PC-3 (cell line): ENCODE data around the gene SLC23A2. TPM values are rescaled to one million over a fixed set of nuclear protein-coding genes. Genes with fewer than 3 reads are reported as not detected.
"Not testable (repeated sequence)": the region's sequence is repeated elsewhere in the genome, so short reads cannot be mapped to it uniquely, and the experiment has no call there.

ENCODE experiments used
- ATAC-seq: fragments of 200-7000 bp; cut with Tn5 transposase; 2 replicates; pipeline ENCODE4 v1.9.1; 2020; ENCODE audit warnings: mild to moderate bottlenecking, moderate library complexity
- BruUV-seq: library from RNA; stranded (reverse); fragments of 400-500 nt; replicated peaks from 2 replicates; lab custom pipeline; 2021; lab: Mats Ljungman, UMichigan
- CTCF ChIA-PET: fragments of 300-600 bp; sonication (Branson Sonifier 250); formaldehyde crosslinking; loops from one replicate; lab custom pipeline; 2022; ENCODE audit warnings: antibody characterized with exemption; lab: Charles Lee
- POLR2A ChIA-PET: fragments of 300-600 bp; sonication (Branson Sonifier 250); formaldehyde crosslinking; loops from one replicate; lab custom pipeline; 2022; ENCODE audit warnings: antibody characterized with exemption; ENCODE audit not compliant: unreplicated experiment; lab: Charles Lee
- DNase-seq: peaks from one replicate; pipeline ENCODE4 v3.0.0-alpha.2; 2015
- H2AFZ ChIP-seq: fragments of 300-600 bp; sonication (generic); 2 replicates; pipeline ENCODE4 v1.6.0; 2016; ENCODE audit warnings: antibody characterized with exemption, low read length
- H3F3A ChIP-seq: fragments of 300-600 bp; sonication (generic); one replicate; pipeline ENCODE4 v1.6.0; 2017; ENCODE audit warnings: antibody characterized with exemption, low read length, control low read depth, mild to moderate bottlenecking; ENCODE audit not compliant: unreplicated experiment
- H3K27ac ChIP-seq: fragments of 300-600 bp; sonication (generic); 2 replicates; pipeline ENCODE4 v1.5.1; 2016; ENCODE audit warnings: mild to moderate bottlenecking, low read length
- H3K27me3 ChIP-seq: fragments of 300-600 bp; sonication (generic); 2 replicates; pipeline ENCODE4 v1.6.1; 2016; ENCODE audit warnings: low read length, mixed read lengths
- H3K36me3 ChIP-seq: fragments of 300-600 bp; sonication (generic); 2 replicates; pipeline ENCODE4 v1.6.1; 2016; ENCODE audit warnings: low read depth, mixed run types, low read length, mixed read lengths
- H3K4me1 ChIP-seq: fragments of 300-600 bp; sonication (generic); 2 replicates; pipeline ENCODE4 v1.5.1; 2016; ENCODE audit warnings: low read length; ENCODE audit not compliant: insufficient read depth
- H3K4me2 ChIP-seq: fragments of 300-600 bp; sonication (generic); 2 replicates; pipeline ENCODE4 v1.6.0; 2016; ENCODE audit warnings: low read length
- H3K4me3 ChIP-seq: fragments of 300-600 bp; sonication (generic); 2 replicates; pipeline ENCODE4 v1.5.1; 2016; ENCODE audit warnings: mild to moderate bottlenecking, low read length, mixed read lengths
- H3K79me2 ChIP-seq: fragments of 300-600 bp; sonication (generic); 2 replicates; pipeline ENCODE4 v1.6.1; 2017; ENCODE audit warnings: low read length, mixed read lengths
- H3K9ac ChIP-seq: fragments of 300-600 bp; sonication (generic); 2 replicates; pipeline ENCODE4 v1.6.0; 2016; ENCODE audit warnings: mild to moderate bottlenecking, low read length
- H3K9me2 ChIP-seq: fragments of 300-600 bp; sonication (generic); replicated peaks from 2 replicates; pipeline ENCODE4 v1.6.1; 2016; ENCODE audit warnings: mixed run types, low read length, mixed read lengths
- H3K9me3 ChIP-seq: fragments of 300-600 bp; sonication (generic); 2 replicates; pipeline ENCODE4 v1.6.1; 2016; ENCODE audit warnings: low read length, mixed read lengths
- H4K20me1 ChIP-seq: fragments of 300-600 bp; sonication (generic); 2 replicates; pipeline ENCODE4 v1.6.1; 2016; ENCODE audit warnings: low read length, mixed read lengths
- EZH2 ChIP-seq: fragments of 300-600 bp; sonication (generic); IDR thresholded peaks from one replicate; pipeline ENCODE4 v1.6.1; 2017; ENCODE audit warnings: antibody characterized with exemption, mild to moderate bottlenecking, low read length; ENCODE audit not compliant: unreplicated experiment
- EZH2phosphoT487 ChIP-seq: fragments of 300-600 bp; sonication (generic); IDR thresholded peaks from 2 replicates; pipeline ENCODE4 v1.6.1; 2018; ENCODE audit warnings: mild to moderate bottlenecking, antibody characterized with exemption, low read length, borderline replicate concordance
- intact Hi-C: fragments of 100-400 bp; cut with micrococcal nuclease; formaldehyde crosslinking; loops from 2 replicates; pipeline ENCODE4 v1.9.0; 2023
- total RNA-seq: library from RNA; depleted of rRNA; stranded (reverse); fragments of >200 nt; gene quantifications from 2 replicates; pipeline ENCODE4 v1.2.3, GENCODE V29; 2014
- TF ChIP-seq, protein P1 (sequence below): fragments of 300-600 bp; sonication (generic); conservative IDR thresholded peaks from 2 replicates; pipeline ENCODE4 v1.5.1; 2017; ENCODE audit warnings: antibody characterized with exemption, low read depth, mild to moderate bottlenecking, low read length

Gene SLC23A2
- total RNA-seq, 1 experiment from 2014 or later: 18.3 TPM

DNA sequence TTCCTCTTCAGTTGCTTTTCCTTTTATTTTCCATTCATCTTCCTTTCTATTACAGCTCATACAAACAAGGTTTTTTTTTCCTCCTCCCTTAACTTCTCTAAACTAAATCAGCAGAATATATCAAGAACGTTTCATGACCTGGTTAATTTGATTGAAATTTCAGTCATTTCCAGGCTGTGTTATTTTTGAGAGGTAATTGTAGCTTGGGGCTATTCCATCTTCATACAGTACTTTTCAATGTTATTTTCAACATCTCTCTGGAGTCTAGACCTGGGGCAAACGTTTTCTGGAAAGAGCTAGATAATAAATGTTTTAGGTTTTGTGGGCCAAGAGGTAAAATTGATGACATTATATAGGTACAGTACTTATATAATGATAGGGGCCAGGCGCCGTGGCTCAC, 4.0 kb upstream of the SLC23A2 start:
- BruUV-seq: no TSS peak
- H3K4me1 ChIP-seq: peaks cover 13% of the 10 kb centered on the region
- H3K9ac ChIP-seq: no peak overlapping the region
- no peak overlapping the region for H3K4me2 ChIP-seq
- no peak overlapping the region for H3K4me3 ChIP-seq
- H3K27me3 ChIP-seq: no peaks in the 10 kb centered on the region
- ATAC-seq: no peak
- intact Hi-C loops: no loop called here
- ChIA-PET POLR2A (no interaction called here), CTCF (interaction anchor here (0.6 kb wide), 2 partner anchors 120 to 727 kb away, joined by 3 to 5 read pairs; no protein-coding TSS in a partner anchor)
- H2AFZ ChIP-seq: no peak overlapping the region
- H3K9me2 ChIP-seq: no peaks in the 10 kb centered on the region
- no peak for TF ChIP-seq EZH2phosphoT487
- no peak for DNase-seq
- no peak overlapping the region for H3K27ac ChIP-seq
- H3K36me3 ChIP-seq: no peaks in the 10 kb centered on the region
- H3K9me3 ChIP-seq: no peaks in the 10 kb centered on the region
- H3F3A ChIP-seq: no peaks in the 10 kb centered on the region
- peaks cover 6% of the 10 kb centered on the region for H3K79me2 ChIP-seq
- H4K20me1 ChIP-seq: 0 out of 2 replicates have a peak, but pooled peaks cover 3% of the 10 kb centered on the region

DNA sequence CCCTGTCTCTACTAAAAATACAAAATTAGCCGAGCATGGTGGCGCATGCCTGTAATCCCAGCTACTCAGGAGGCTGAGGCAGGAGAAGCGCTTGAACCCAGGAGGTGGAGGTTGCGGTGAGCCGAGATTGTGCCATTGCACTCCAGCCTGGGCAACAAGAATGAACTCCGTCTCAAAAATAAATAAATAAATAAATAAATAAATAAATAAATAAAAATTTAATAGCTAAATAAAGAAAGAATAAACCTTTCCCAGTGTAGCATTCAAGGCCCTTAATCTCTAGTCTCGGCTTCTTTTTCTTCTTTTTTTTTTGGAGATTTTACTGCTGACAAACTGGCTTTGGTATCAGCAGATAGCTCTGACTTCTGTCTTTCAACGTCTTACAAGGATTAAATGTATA, 3.5 kb upstream of the SLC23A2 start:
- POLR2A ChIA-PET: interaction anchor here (0.7 kb wide), 1 partner anchor 121 kb away, joined by 3 read pairs; no protein-coding TSS in a partner anchor
- H3K36me3 ChIP-seq, ATAC-seq, H3K27ac ChIP-seq, DNase-seq, H2AFZ ChIP-seq, BruUV-seq, intact Hi-C loops, H3K4me2 ChIP-seq, H3K27me3 ChIP-seq, H3K9me3 ChIP-seq, H3K9ac ChIP-seq, H3K4me3 ChIP-seq, H4K20me1 ChIP-seq, H3K9me2 ChIP-seq, H3F3A ChIP-seq: not testable (repeated sequence)
- Histone ChIP-seq H3K79me2 (peaks cover 11% of the 10 kb centered on the region), H3K4me1 (peaks cover 18% of the 10 kb centered on the region)
- CTCF ChIA-PET: interaction anchor here (0.6 kb wide), 2 partner anchors 119 to 727 kb away, joined by 3 to 5 read pairs; no protein-coding TSS in a partner anchor

DNA sequence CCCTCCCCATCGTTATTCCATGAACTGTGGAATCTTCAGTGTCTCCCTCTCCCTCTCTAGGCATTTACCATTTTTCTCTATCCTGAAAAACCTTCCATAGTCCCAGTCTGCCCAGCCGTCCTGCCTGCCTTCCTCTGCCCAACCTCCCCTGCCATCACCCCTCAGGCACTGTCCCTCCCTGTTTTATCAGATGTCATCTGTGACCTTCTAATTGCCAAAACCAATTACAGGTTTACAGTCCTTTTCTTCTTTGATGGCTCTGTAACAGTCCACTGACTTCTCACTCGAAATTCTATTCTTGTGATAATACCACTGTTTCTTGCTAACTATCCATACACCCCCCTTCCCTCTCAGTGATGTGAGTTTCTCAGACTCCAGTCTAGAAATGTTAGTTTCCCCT, 2.3 kb upstream of the SLC23A2 start:
- intact Hi-C loops: no loop called here
- Histone ChIP-seq H3K79me2 (peaks cover 23% of the 10 kb centered on the region), H3K9me3 (no peaks in the 10 kb centered on the region), H3K4me3 (no peak overlapping the region), H3F3A (no peaks in the 10 kb centered on the region), H3K9me2 (no peaks in the 10 kb centered on the region), H3K27ac (no peak overlapping the region), H3K4me1 (peaks cover 18% of the 10 kb centered on the region), H3K36me3 (no peaks in the 10 kb centered on the region), H2AFZ (no peak overlapping the region), H3K9ac (no peak overlapping the region), H4K20me1 (peaks cover 9% of the 10 kb centered on the region; the same call in 1 of the 2 replicates), H3K4me2 (no peak overlapping the region), H3K27me3 (no peaks in the 10 kb centered on the region)
- POLR2A ChIA-PET: no interaction called here
- TF ChIP-seq, protein P1, sequence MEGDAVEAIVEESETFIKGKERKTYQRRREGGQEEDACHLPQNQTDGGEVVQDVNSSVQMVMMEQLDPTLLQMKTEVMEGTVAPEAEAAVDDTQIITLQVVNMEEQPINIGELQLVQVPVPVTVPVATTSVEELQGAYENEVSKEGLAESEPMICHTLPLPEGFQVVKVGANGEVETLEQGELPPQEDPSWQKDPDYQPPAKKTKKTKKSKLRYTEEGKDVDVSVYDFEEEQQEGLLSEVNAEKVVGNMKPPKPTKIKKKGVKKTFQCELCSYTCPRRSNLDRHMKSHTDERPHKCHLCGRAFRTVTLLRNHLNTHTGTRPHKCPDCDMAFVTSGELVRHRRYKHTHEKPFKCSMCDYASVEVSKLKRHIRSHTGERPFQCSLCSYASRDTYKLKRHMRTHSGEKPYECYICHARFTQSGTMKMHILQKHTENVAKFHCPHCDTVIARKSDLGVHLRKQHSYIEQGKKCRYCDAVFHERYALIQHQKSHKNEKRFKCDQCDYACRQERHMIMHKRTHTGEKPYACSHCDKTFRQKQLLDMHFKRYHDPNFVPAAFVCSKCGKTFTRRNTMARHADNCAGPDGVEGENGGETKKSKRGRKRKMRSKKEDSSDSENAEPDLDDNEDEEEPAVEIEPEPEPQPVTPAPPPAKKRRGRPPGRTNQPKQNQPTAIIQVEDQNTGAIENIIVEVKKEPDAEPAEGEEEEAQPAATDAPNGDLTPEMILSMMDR: no peak
- TF ChIP-seq EZH2 (no peak), EZH2phosphoT487 (no peak)
- DNase-seq: no peak
- BruUV-seq: no TSS peak
- no peak for ATAC-seq
- CTCF ChIA-PET: no interaction called here

DNA sequence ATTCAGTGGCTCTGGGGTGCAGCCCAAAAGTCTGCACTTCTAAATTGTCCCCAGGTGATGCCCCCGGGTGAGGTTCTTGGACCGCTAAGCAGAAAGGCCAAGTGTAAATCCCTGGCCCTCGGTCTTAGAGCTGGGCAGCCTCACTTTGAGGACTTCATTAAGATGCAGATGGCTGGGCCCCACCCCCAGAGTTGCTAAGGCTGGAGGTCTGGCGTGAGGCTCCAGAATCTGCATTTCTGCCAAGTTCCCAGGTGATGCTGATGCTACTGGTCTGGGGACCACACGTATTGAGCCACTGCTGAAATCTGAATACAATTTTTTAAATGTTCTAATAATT, 735 bp upstream of the SLC23A2 start:
- Histone ChIP-seq H3K4me2 (peak overlapping the region; percentile 99), H2AFZ (peak overlapping the region; percentile 100), H3K36me3 (no peaks in the 10 kb centered on the region), H3K9me2 (no peaks in the 10 kb centered on the region), H3K27me3 (no peaks in the 10 kb centered on the region), H3K4me1 (peaks cover 13% of the 10 kb centered on the region), H3K4me3 (peak overlapping the region; percentile 96), H3K79me2 (peaks cover 39% of the 10 kb centered on the region), H3F3A (no peaks in the 10 kb centered on the region), H3K27ac (no peak overlapping the region), H3K9me3 (no peaks in the 10 kb centered on the region), H4K20me1 (peaks cover 14% of the 10 kb centered on the region; the same call in 1 of the 2 replicates), H3K9ac (no peak overlapping the region)
- intact Hi-C loops: no loop called here
- ATAC-seq (no peak), DNase-seq (no peak)
- BruUV-seq: no TSS peak
- POLR2A ChIA-PET: no interaction called here
- CTCF ChIA-PET: no interaction called here
- TF ChIP-seq, protein P1: no peak
- TF ChIP-seq EZH2 (no peak), EZH2phosphoT487 (no peak)
